Left ventricle myocardium inferior (tissue), 1 donor: ENCODE data around the gene AKAP13. TPM values are rescaled to one million over a fixed set of nuclear protein-coding genes. Genes with fewer than 3 reads are reported as not detected.
A peak's percentile ranks its signal among the peaks of the same experiment; 100 is the strongest.

Experiments used
- DNase-seq: peaks from one replicate; pipeline ENCODE4 v3.0.0-alpha.2; 2020
- H3K27ac ChIP-seq: fragments of 200-600 bp; replicated peaks from 2 replicates; pipeline ENCODE4 v1.8.0; 2021
- H3K27me3 ChIP-seq: fragments of 200-600 bp; 2 replicates; pipeline ENCODE4 v1.8.0; 2021; ENCODE audit warnings: low read depth
- H3K36me3 ChIP-seq: fragments of 200-600 bp; 2 replicates; pipeline ENCODE4 v1.8.0; 2021
- H3K4me1 ChIP-seq: fragments of 200-600 bp; 2 replicates; pipeline ENCODE4 v1.8.0; 2021
- H3K4me3 ChIP-seq: fragments of 200-600 bp; 2 replicates; pipeline ENCODE4 v1.8.0; 2021; ENCODE audit warnings: mild to moderate bottlenecking, moderate library complexity
- H3K9me3 ChIP-seq: fragments of 200-600 bp; replicated peaks from 2 replicates; pipeline ENCODE4 v1.8.0; 2021
- CTCF ChIP-seq: fragments of 200-600 bp; IDR thresholded peaks from 2 replicates; pipeline ENCODE4 v1.8.0; 2021; ENCODE audit warnings: antibody characterized with exemption, mild to moderate bottlenecking, borderline replicate concordance
- intact Hi-C: fragments of 100-400 bp; cut with micrococcal nuclease; formaldehyde crosslinking; loops from one replicate; pipeline ENCODE4 v1.11.0; 2022
- total RNA-seq: library from RNA; stranded (reverse); fragmentation: NEBNext Ultra II Directional; extraction: Animal tissue kit (Norgen Biotek cat#: 25700); gene quantifications from one replicate; pipeline ENCODE4 v1.2.1, GENCODE V29; 2021
- donor health status: DM: no; HTN: yes; CAD: no; lungs with severe emphysema.

Gene AKAP13
- total RNA-seq, 1 donor from 2014 or later = 331 TPM

- DNase-seq = no peak
- intact Hi-C loops = no loop called here
- no peaks in the 10 kb centered on the region for H3K27me3 ChIP-seq
- no peak for TF ChIP-seq CTCF
- no peak overlapping the region for H3K4me3 ChIP-seq
- H3K36me3 ChIP-seq = peaks cover 9% of the 10 kb centered on the region
- H3K9me3 ChIP-seq = no peaks in the 10 kb centered on the region
- H3K27ac ChIP-seq = peak overlapping the region; percentile 48
- H3K4me1 ChIP-seq = peaks cover 56% of the 10 kb centered on the region
These were observed 177.0 kb downstream of the AKAP13 start for GRCh38 chr15:85557385-85557784.

- intact Hi-C loops = no loop called here
- H3K9me3 ChIP-seq = no peaks in the 10 kb centered on the region
- H3K4me3 ChIP-seq = no peak overlapping the region
- H3K27me3 ChIP-seq = no peaks in the 10 kb centered on the region
- peaks cover under 1% of the 10 kb centered on the region for H3K36me3 ChIP-seq
- TF ChIP-seq CTCF = no peak
- peak overlapping the region; percentile 60 for H3K27ac ChIP-seq
- H3K4me1 ChIP-seq = peaks cover 69% of the 10 kb centered on the region
- no peak for DNase-seq
These were observed 178.4 kb downstream of the AKAP13 start for GRCh38 chr15:85558848-85559247.

- no peak for TF ChIP-seq CTCF
- no peaks in the 10 kb centered on the region for H3K9me3 ChIP-seq
- peaks cover 72% of the 10 kb centered on the region for H3K4me1 ChIP-seq
- no peaks in the 10 kb centered on the region for H3K27me3 ChIP-seq
- intact Hi-C loops = no loop called here
- no peak overlapping the region for H3K4me3 ChIP-seq
- no peaks in the 10 kb centered on the region for H3K36me3 ChIP-seq
- peak overlapping the region; percentile 60 for H3K27ac ChIP-seq
- no peak for DNase-seq
These were observed 179.1 kb downstream of the AKAP13 start for GRCh38 chr15:85559530-85559929.

- intact Hi-C loops = no loop called here
- no peaks in the 10 kb centered on the region for H3K27me3 ChIP-seq
- H3K4me1 ChIP-seq = peaks cover 68% of the 10 kb centered on the region
- H3K4me3 ChIP-seq = no peak overlapping the region
- H3K36me3 ChIP-seq = no peaks in the 10 kb centered on the region
- no peaks in the 10 kb centered on the region for H3K9me3 ChIP-seq
- H3K27ac ChIP-seq = peak overlapping the region; percentile 67
- no peak for TF ChIP-seq CTCF
- DNase-seq = no peak
These were observed 182.4 kb downstream of the AKAP13 start for GRCh38 chr15:85562824-85563223.

- H3K9me3 ChIP-seq = no peaks in the 10 kb centered on the region
- no peaks in the 10 kb centered on the region for H3K27me3 ChIP-seq
- TF ChIP-seq CTCF = no peak
- H3K36me3 ChIP-seq = no peaks in the 10 kb centered on the region
- no peak for DNase-seq
- no peak overlapping the region for H3K4me3 ChIP-seq
- peak overlapping the region; percentile 67 for H3K27ac ChIP-seq
- intact Hi-C loops = no loop called here
- H3K4me1 ChIP-seq = peaks cover 68% of the 10 kb centered on the region
These were observed 182.9 kb downstream of the AKAP13 start for GRCh38 chr15:85563328-85563727.

GRCh38 chr15:85563731-85564130 lies 183.3 kb downstream of the AKAP13 start:
- Histone ChIP-seq H3K27ac (peak overlapping the region; percentile 67), H3K4me1 (peaks cover 68% of the 10 kb centered on the region), H3K4me3 (no peak overlapping the region), H3K36me3 (no peaks in the 10 kb centered on the region), H3K27me3 (no peaks in the 10 kb centered on the region), H3K9me3 (no peaks in the 10 kb centered on the region)
- DNase-seq = no peak
- intact Hi-C loops = no loop called here
- TF ChIP-seq CTCF = no peak
